ENCODE measurements around the gene LRMDA. TPM values are rescaled to one million over a fixed set of nuclear protein-coding genes. Genes with fewer than 3 reads are reported as not detected.

LRMDA gene
- total RNA-seq, 2 experiments from 2014 or later = not detected

DNA sequence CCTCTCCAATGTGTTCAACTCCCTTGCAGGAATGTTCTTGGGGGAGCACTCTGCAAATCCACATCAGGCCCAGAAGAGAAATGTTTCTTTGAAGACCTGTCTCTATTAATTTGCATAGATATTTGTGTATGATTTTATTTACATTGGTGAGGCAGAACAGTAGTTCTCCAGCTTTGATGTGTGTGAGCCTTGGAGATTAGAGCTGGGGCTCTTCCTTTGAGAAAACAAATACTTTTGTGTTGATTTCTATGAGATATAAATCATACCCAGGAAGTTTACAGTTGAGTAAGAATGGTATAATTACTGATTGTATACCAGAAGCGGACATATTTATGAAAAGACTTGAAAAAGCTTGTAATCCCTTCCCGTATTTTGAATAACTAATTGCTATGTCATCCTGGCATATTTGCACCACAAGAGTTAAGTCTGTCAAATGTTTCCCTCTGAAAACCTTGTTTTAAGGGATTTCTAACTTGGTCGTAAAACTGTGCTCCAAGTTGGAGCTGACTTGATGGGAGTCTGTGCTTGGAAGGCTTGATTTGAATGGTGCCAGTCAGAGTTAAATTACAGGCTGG lies 468.5 kb downstream of the LRMDA start:
- intact Hi-C loops (cut with micrococcal nuclease; ENCODE audit: unreplicated experiment) = no loop called here
- CTCF ChIA-PET (ENCODE audit: unreplicated experiment) = no interaction called here
- TF ChIP-seq, protein P1, sequence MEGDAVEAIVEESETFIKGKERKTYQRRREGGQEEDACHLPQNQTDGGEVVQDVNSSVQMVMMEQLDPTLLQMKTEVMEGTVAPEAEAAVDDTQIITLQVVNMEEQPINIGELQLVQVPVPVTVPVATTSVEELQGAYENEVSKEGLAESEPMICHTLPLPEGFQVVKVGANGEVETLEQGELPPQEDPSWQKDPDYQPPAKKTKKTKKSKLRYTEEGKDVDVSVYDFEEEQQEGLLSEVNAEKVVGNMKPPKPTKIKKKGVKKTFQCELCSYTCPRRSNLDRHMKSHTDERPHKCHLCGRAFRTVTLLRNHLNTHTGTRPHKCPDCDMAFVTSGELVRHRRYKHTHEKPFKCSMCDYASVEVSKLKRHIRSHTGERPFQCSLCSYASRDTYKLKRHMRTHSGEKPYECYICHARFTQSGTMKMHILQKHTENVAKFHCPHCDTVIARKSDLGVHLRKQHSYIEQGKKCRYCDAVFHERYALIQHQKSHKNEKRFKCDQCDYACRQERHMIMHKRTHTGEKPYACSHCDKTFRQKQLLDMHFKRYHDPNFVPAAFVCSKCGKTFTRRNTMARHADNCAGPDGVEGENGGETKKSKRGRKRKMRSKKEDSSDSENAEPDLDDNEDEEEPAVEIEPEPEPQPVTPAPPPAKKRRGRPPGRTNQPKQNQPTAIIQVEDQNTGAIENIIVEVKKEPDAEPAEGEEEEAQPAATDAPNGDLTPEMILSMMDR (conservative IDR thresholded peaks at IDR 0.05; ENCODE audit: low read length) = no peak
- no peak for TF ChIP-seq EZH2phosphoT487 (IDR thresholded peaks at IDR 0.05; ENCODE audit: borderline replicate concordance, low read depth, low read length)

GRCh38 chr10:75902816-75903215 lies 471.4 kb downstream of the LRMDA start:
- H3K4me1 ChIP-seq (ENCODE audit: insufficient read depth, low read length, poor library complexity, severe bottlenecking) = no peaks in the 10 kb centered on the region
- no TSS peak for BruUV-seq (replicated peaks)
- H2AFZ ChIP-seq (ENCODE audit: low read length) = no peak overlapping the region
- ChIA-PET CTCF (ENCODE audit: unreplicated experiment) (no interaction called here), POLR2A (no interaction called here)
- TF ChIP-seq EZH2phosphoT487 (IDR thresholded peaks at IDR 0.05; ENCODE audit: borderline replicate concordance, low read depth, low read length) = no peak
- TF ChIP-seq, protein P1 (conservative IDR thresholded peaks at IDR 0.05; ENCODE audit: low read length) = no peak
- no peak overlapping the region for H3K27ac ChIP-seq (ENCODE audit: low read depth, low read length, poor library complexity, severe bottlenecking)
- H3K79me2 ChIP-seq (ENCODE audit: insufficient read depth, low read depth, low read length) = no peaks in the 10 kb centered on the region
- no peaks in the 10 kb centered on the region for H3K9me2 ChIP-seq (ENCODE audit: insufficient read depth, low read length)
- H3K9me3 ChIP-seq (ENCODE audit: low read length) = no peaks in the 10 kb centered on the region
- intact Hi-C loops (cut with micrococcal nuclease; ENCODE audit: unreplicated experiment) = no loop called here
- DNase-seq (ENCODE audit: low spot score) = no peak
- H3K4me2 ChIP-seq (ENCODE audit: low read length) = no peak overlapping the region
- H3K4me3 ChIP-seq (ENCODE audit: low read depth, low read length, poor library complexity, severe bottlenecking) = no peak overlapping the region
- H4K20me1 ChIP-seq (ENCODE audit: insufficient read depth, low read length) = no peaks in the 10 kb centered on the region
- H3K36me3 ChIP-seq (ENCODE audit: insufficient read depth, low read length) = no peaks in the 10 kb centered on the region

More for the DNA sequence above, 468.5 kb downstream of the LRMDA start:
- Histone ChIP-seq H3K4me2 (ENCODE audit: low read length) (no peak overlapping the region), H2AFZ (ENCODE audit: low read length) (no peak overlapping the region), H4K20me1 (ENCODE audit: insufficient read depth, low read length) (no peaks in the 10 kb centered on the region), H3K27ac (ENCODE audit: low read depth, low read length, poor library complexity, severe bottlenecking) (no peak overlapping the region), H3K9me2 (ENCODE audit: insufficient read depth, low read length) (no peaks in the 10 kb centered on the region), H3K79me2 (ENCODE audit: insufficient read depth, low read depth, low read length) (no peaks in the 10 kb centered on the region), H3K4me1 (ENCODE audit: insufficient read depth, low read length, poor library complexity, severe bottlenecking) (no peaks in the 10 kb centered on the region), H3K36me3 (ENCODE audit: insufficient read depth, low read length) (no peaks in the 10 kb centered on the region), H3K4me3 (ENCODE audit: low read depth, low read length, poor library complexity, severe bottlenecking) (no peak overlapping the region), H3K9me3 (ENCODE audit: low read length) (no peaks in the 10 kb centered on the region)
- DNase-seq (ENCODE audit: low spot score) = no peak
- BruUV-seq (replicated peaks) = no TSS peak
- POLR2A ChIA-PET = no interaction called here

GRCh38 chr10:75904499-75905283 lies 473.3 kb downstream of the LRMDA start:
- CTCF ChIA-PET (ENCODE audit: unreplicated experiment) = no interaction called here
- no peaks in the 10 kb centered on the region for H4K20me1 ChIP-seq (ENCODE audit: insufficient read depth, low read length)
- no peaks in the 10 kb centered on the region for H3K36me3 ChIP-seq (ENCODE audit: insufficient read depth, low read length)
- H2AFZ ChIP-seq (ENCODE audit: low read length) = no peak overlapping the region
- TF ChIP-seq EZH2phosphoT487 (IDR thresholded peaks at IDR 0.05; ENCODE audit: borderline replicate concordance, low read depth, low read length) = no peak
- TF ChIP-seq, protein P1 (conservative IDR thresholded peaks at IDR 0.05; ENCODE audit: low read length) = no peak
- no peaks in the 10 kb centered on the region for H3K4me1 ChIP-seq (ENCODE audit: insufficient read depth, low read length, poor library complexity, severe bottlenecking)
- intact Hi-C loops (cut with micrococcal nuclease; ENCODE audit: unreplicated experiment) = no loop called here
- H3K27ac ChIP-seq (ENCODE audit: low read depth, low read length, poor library complexity, severe bottlenecking) = no peak overlapping the region
- H3K4me3 ChIP-seq (ENCODE audit: low read depth, low read length, poor library complexity, severe bottlenecking) = no peak overlapping the region
- no peak overlapping the region for H3K4me2 ChIP-seq (ENCODE audit: low read length)
- no peaks in the 10 kb centered on the region for H3K9me2 ChIP-seq (ENCODE audit: insufficient read depth, low read length)
- H3K79me2 ChIP-seq (ENCODE audit: insufficient read depth, low read depth, low read length) = no peaks in the 10 kb centered on the region
- no peaks in the 10 kb centered on the region for H3K9me3 ChIP-seq (ENCODE audit: low read length)
- no peak for DNase-seq (ENCODE audit: low spot score)
- no TSS peak for BruUV-seq (replicated peaks)
- POLR2A ChIA-PET = interaction anchor here (0.6 kb wide), 2 partner anchors 13 to 1212 kb away, joined by 3 read pairs; no protein-coding TSS in a partner anchor

Data from OCI-LY7 (cell line).